Glutamatergic neuron (in vitro differentiated cells): ENCODE data around the gene SLC41A1. TPM values are rescaled to one million over a fixed set of nuclear protein-coding genes. Genes with fewer than 3 reads are reported as not detected.
A peak's percentile ranks its signal among the peaks of the same experiment; 100 is the strongest.

Experiments used
- DNase-seq: peaks from one replicate; pipeline ENCODE4 v3.0.0; 2022
- H3K27ac Mint-ChIP-seq: one replicate; pipeline ENCODE4 v1.8.0; 2020; ENCODE audit warnings: mild to moderate bottlenecking, mixed read lengths, inconsistent platforms; ENCODE audit not compliant: unreplicated experiment
- H3K27me3 Mint-ChIP-seq: one replicate; pipeline ENCODE4 v1.8.0; 2020; ENCODE audit warnings: mild to moderate bottlenecking, moderate library complexity, mixed read lengths, inconsistent platforms; ENCODE audit not compliant: unreplicated experiment
- H3K36me3 Mint-ChIP-seq: one replicate; pipeline ENCODE4 v1.8.0; 2020; ENCODE audit warnings: mild to moderate bottlenecking, mixed read lengths, inconsistent platforms; ENCODE audit not compliant: unreplicated experiment
- H3K4me1 Mint-ChIP-seq: one replicate; pipeline ENCODE4 v1.8.0; 2020; ENCODE audit warnings: mild to moderate bottlenecking, low read depth, mixed read lengths, inconsistent platforms; ENCODE audit not compliant: unreplicated experiment
- H3K4me3 Mint-ChIP-seq: one replicate; pipeline ENCODE4 v1.8.0; 2020; ENCODE audit warnings: mild to moderate bottlenecking, mixed read lengths, inconsistent platforms; ENCODE audit not compliant: unreplicated experiment
- H3K9me3 Mint-ChIP-seq: one replicate; pipeline ENCODE4 v1.8.0; 2020; ENCODE audit warnings: mild to moderate bottlenecking, moderate library complexity, mixed read lengths, inconsistent platforms; ENCODE audit not compliant: unreplicated experiment
- CTCF ChIP-seq: fragments of 200-600 bp; sonication (generic); IDR thresholded peaks from one replicate; pipeline ENCODE4 v1.5.0; 2021; ENCODE audit not compliant: partially characterized antibody, unreplicated experiment
- total RNA-seq: library from RNA; stranded (reverse); fragmentation: NEBNext Ultra II Directional; extraction: Animal tissue kit (Norgen Biotek cat#: 25700); gene quantifications from one replicate; pipeline ENCODE4 v1.2.1, GENCODE V29; 2021; ENCODE audit not compliant: unreplicated experiment

The SLC41A1 gene
- total RNA-seq, 1 donor from 2014 or later: 6.2 TPM

- peaks cover 11% of the 10 kb centered on the region for H3K27me3 Mint-ChIP-seq
- H3K36me3 Mint-ChIP-seq: no peaks in the 10 kb centered on the region
- peak; percentile 80 for DNase-seq
- H3K4me3 Mint-ChIP-seq: peak within 1 kb of the TSS; percentile 93
- no peak within 1 kb of the TSS for H3K27ac Mint-ChIP-seq
- H3K9me3 Mint-ChIP-seq: no peaks in the 10 kb centered on the region
- H3K4me1 Mint-ChIP-seq: no peaks in the 10 kb centered on the region
- TF ChIP-seq CTCF: no peak
These were observed 37.8 kb downstream of the SLC41A1 start, which contains the start of gene RAB29 for GRCh38 chr1:205775015-205775716. RAB29 (minus strand) TSS chr1:205775482; CDS start chr1:205774956, 526 bp downstream.

- Mint-ChIP-seq H3K9me3 (no peaks in the 10 kb centered on the region), H3K4me3 (peak overlapping the region; percentile 93), H3K27ac (no peak overlapping the region), H3K36me3 (no peaks in the 10 kb centered on the region), H3K4me1 (no peaks in the 10 kb centered on the region), H3K27me3 (peaks cover 11% of the 10 kb centered on the region)
- no peak for TF ChIP-seq CTCF
- peak; percentile 25 for DNase-seq
These were observed 38.6 kb downstream of the SLC41A1 start for GRCh38 chr1:205774198-205775014.

- no peaks in the 10 kb centered on the region for H3K36me3 Mint-ChIP-seq
- no peak for TF ChIP-seq CTCF
- DNase-seq: no peak
- H3K4me3 Mint-ChIP-seq: no peak overlapping the region
- peaks cover 9% of the 10 kb centered on the region for H3K27me3 Mint-ChIP-seq
- H3K9me3 Mint-ChIP-seq: no peaks in the 10 kb centered on the region
- no peaks in the 10 kb centered on the region for H3K4me1 Mint-ChIP-seq
- no peak overlapping the region for H3K27ac Mint-ChIP-seq
These were observed 40.4 kb downstream of the SLC41A1 start for GRCh38 chr1:205772607-205773032.

- Mint-ChIP-seq H3K4me3 (no peak overlapping the region), H3K9me3 (no peaks in the 10 kb centered on the region), H3K36me3 (no peaks in the 10 kb centered on the region), H3K4me1 (no peaks in the 10 kb centered on the region), H3K27me3 (peaks cover 9% of the 10 kb centered on the region), H3K27ac (no peak overlapping the region)
- DNase-seq: no peak
- no peak for TF ChIP-seq CTCF
These were observed 42.4 kb downstream of the SLC41A1 start for GRCh38 chr1:205770618-205771017.
